CD4-positive, alpha-beta T cell treated with Interleukin-2 at 100 ng/mL for 4 hours (primary cell): ENCODE measurements around the gene NAALAD2.
"Not testable (repeated sequence)": the region's sequence is repeated elsewhere in the genome, so short reads cannot be mapped to it uniquely, and the experiment has no call there.

Experiments used
- DNase-seq: peaks from one replicate; pipeline ENCODE4 v3.0.0-alpha.2; 2020; ENCODE audit warnings: low spot score

The NAALAD2 gene

DNA sequence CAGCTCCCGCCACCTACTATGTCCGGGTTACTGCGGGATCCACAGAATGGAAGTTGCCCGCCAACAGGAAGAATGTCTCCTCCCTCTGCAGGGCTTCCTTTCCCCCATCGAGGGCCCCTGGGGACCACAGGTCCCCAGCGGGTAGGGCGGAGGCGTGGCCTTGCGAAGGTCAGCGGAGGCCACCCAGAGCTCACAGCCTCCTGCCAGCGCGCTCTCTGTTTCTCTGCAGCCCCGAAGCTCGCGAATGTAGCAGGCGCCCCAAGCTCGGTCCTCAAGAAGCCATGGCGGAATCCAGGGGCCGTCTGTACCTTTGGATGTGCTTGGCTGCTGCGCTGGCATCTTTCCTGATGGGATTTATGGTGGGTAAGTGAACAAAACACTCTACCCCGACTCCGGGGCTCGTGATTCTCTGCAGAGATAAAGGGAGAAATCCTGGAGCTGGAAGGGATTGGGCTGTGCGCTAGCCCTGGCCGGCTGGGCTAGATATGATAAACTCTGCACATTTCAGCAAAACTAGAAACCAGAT, at the start of gene NAALAD2:
NAALAD2 (plus strand) TSS at position 186 of the 526 bp plus-strand sequence; CDS start at position 282, 96 bp downstream.
- DNase-seq = no peak

DNA sequence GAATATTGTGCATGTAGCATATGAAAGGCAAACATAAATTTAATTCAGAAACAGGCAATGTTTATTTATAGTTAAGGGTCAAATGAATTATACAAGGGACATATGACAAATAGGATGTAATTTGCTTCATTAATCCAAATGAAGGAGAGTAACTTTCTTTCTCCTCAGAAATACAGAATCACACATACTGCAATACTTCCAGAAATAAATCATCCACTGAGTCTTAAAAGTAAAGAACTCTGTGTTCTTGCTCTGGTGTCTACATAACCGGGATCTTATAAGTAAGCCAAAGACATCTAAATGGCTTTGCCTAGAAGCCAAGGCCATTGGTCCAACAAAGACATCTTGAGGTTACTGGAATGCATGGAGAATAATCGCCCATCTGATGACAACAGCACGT, 48.8 kb upstream of the NAALAD2 start, which contains the start of gene UBTFL1:
UBTFL1 (plus strand) TSS at position 301 of the 400 bp plus-strand sequence; CDS start at position 301, 0 bp downstream.
- DNase-seq = not testable (repeated sequence)

- not testable (repeated sequence) for DNase-seq
These were observed 45.7 kb upstream of the NAALAD2 start for GRCh38 chr11:90088731-90089130.

DNA sequence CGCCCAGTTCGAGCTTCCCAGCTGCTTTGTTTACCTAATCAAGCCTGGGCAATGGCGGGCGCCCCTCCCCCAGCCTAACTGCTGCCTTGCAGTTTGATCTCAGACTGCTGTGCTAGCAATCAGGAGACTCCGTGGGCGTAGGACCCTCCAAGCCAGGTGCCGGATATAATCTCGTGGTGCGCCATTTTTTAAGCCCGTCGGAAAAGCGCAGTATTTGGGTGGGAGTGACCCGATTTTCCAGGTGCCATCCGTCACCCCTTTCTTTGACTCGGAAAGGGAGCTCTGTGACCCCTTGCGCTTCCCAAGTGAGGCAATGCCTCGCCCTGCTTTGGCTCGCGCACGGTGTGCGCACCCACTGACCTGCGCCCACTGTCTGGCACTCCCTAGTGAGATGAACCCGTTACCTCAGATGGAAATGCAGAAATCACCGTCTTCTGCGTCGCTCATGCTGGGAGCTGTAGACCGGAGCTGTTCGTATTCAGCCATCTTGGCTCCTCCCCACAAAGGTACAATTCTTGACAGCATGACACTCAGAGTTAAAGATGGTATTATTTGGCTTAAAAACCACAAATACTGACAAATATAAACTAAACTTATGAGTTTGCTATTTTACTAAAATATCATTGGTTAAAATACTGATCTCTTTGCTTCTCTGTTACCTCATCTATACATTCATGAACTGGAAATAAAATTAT, 39.1 kb upstream of the NAALAD2 start:
- not testable (repeated sequence) for DNase-seq

DNA sequence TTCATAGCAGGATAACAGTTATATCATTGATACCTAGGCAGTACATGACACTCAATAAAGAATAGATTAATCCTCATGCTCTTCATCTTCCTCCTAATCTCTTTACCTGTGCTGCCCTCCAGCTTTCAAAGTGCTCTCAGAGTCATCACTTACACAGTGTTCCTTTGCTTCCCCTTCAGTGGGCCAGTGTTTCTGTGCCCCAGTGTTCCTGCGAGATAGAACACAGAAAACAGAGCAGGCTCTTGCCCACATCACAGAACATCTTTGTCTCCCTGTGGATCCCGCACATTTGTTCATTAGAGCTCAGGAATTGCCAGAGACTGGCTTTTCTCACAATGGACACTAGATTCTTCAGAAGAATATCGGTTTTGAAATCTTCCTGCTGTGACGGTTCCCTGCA, 36.2 kb upstream of the NAALAD2 start:
- DNase-seq = not testable (repeated sequence)

DNA sequence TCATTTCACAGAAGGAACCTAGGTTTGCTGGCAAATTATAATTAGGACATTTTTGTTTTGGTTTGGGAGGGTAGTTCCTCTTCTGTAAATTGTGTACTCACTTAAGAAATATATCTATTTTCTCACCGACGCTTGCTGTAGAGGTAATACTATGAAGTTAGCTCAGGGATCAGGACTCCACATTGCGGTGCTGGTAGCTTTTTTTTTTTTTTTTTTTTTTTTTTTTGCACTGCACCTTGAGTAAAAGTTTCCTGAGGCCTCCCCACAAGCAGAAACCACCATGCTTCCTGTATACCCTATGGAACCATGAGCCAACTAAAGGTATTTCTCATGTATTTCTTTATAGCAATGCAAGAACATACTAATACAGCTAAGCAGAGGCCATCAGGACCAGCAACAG, 34.0 kb upstream of the NAALAD2 start:
- DNase-seq = no peak

DNA sequence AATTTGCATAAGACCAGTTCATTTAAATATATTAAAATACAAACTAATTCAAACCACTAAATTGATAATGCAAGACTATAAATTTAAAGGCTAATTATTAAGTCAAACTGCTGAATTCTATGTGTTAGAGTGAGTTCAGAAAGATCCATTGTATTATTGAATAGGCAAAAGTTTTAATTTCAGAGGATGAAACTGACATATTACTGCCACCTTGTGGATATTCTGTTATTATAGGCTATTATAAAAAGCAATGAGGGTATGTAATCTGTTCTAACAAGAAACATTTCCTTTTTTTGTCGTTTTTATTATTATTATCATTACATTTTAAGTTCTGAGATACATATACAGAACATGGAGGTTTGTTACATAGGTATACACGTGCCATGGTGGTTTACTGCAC, 20.9 kb upstream of the NAALAD2 start:
- DNase-seq = no peak

GRCh38 chr11:90120191-90120590, 14.3 kb upstream of the NAALAD2 start:
- DNase-seq = no peak

DNA sequence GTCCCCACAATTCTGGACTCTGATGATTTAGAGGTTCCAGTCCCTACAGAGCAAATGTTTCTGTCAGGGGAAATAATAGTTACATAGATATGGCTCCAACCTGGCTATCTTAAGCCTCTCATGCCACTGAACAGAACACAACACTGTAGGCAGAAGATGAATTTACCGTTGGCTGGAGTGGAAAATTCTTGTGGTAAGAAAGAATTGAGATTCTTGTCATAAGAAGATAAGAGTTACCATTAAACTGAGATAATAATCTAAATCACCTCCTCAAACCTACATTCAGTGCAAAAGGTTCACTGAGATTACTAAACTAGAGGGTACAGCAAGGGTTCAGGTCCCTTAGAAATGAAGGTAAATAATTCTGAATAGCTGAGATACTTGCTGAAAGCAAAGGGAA, 10.1 kb upstream of the NAALAD2 start:
- DNase-seq = no peak

GRCh38 chr11:90124946-90125345, 9.5 kb upstream of the NAALAD2 start:
- no peak for DNase-seq

GRCh38 chr11:90133560-90134477, 644 bp upstream of the NAALAD2 start:
- no peak for DNase-seq

DNA sequence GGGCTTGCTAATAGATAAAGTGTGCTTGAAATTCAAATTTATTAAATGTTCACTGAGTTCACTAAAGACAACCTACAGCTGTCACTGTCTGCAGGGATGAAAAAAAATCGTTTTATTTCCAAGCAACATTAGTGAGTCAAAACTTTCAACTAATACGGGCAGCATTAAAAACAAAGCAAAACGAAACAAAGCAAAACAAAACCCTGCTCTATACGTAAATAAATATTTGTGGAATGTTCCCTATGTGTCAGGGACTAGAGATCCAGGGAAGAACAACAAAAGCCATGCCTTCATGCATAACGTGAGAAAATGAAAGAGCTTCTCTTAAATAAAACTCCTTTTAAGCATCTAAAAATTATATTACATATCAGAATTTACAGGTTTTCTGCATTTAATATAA, 553 bp downstream of the NAALAD2 start:
- no peak for DNase-seq

DNA sequence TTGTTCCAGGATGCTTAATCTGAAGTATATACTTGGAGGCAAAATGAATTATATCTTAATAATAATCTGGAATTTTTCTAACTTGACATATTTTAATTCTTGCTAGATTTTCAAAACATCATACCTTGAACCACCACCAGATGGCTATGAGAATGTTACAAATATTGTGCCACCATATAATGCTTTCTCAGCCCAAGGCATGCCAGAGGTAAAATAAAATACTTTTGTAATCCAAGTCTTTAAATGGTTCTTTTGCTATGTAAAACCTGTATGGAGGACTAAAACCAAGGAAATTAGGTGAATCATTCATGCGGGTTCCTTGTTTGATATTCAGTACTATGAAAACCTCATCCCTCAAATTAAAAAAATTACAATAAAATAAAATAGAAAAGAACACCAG, 14.4 kb downstream of the NAALAD2 start:
- no peak for DNase-seq

- not testable (repeated sequence) for DNase-seq
These were observed 32.6 kb downstream of the NAALAD2 start for GRCh38 chr11:90166982-90167573.

- DNase-seq = not testable (repeated sequence)
These were observed 33.2 kb downstream of the NAALAD2 start for GRCh38 chr11:90167704-90168103.

DNA sequence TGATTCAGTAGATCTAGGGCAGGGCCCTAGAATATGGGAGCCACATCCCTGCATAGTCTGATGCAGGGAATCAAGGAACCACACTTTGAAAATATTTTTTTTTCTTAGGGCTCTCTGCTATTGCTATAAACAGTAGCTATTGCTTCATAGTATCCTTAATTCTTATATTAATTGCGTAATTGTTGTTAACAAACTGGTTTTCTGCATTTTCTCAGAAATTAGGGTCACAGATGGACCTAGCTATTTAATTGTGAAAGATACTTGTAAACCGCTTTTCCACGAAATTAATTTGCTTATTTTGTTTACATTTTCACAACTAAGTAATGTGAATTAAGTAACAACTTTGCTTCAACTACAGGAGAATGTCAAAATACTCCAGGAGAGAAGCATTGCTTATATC, 34.1 kb downstream of the NAALAD2 start:
- DNase-seq = no peak

- DNase-seq = no peak
These were observed 36.9 kb downstream of the NAALAD2 start for GRCh38 chr11:90171359-90171758.

- no peak for DNase-seq
These were observed 41.6 kb downstream of the NAALAD2 start for GRCh38 chr11:90176069-90176468.

GRCh38 chr11:90178751-90179150, 44.3 kb downstream of the NAALAD2 start:
- DNase-seq = no peak

DNA sequence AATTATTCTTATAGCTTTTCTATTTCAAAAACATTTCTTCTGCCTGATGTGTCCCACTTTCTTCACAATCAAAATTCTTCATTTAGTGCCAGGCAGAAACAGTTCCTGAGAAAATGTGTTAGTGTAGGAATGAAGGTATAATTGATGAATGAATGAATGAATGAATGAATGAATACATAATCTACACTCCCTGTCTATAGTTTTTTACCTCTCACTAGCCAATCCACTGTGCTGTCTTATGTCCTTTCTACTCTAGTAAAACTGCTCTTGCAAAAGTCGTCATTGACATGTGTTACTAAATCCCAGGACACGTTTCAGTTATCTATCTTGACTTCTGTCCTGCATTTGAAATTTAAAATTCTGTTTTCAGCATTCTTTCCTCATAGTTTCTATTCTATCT, 45.5 kb downstream of the NAALAD2 start:
- no peak for DNase-seq

DNA sequence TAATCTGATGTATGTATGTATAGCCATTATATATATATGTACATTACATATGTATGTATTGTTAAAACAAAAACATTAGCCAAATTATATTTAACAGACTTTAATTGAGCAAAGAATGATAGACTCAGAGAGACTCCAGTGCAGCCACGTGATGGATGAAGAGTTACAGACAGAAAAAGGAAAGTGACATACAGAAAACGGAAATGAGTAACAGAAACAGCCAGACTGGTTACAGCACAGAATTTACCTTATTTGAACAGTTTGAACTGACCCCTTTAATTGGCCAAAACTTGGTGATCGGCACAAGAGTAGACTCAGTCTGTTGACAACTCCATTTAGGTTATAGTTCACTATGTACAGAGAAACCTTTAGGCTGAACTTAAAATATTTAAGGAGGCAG, 53.4 kb downstream of the NAALAD2 start:
- no peak for DNase-seq

DNA sequence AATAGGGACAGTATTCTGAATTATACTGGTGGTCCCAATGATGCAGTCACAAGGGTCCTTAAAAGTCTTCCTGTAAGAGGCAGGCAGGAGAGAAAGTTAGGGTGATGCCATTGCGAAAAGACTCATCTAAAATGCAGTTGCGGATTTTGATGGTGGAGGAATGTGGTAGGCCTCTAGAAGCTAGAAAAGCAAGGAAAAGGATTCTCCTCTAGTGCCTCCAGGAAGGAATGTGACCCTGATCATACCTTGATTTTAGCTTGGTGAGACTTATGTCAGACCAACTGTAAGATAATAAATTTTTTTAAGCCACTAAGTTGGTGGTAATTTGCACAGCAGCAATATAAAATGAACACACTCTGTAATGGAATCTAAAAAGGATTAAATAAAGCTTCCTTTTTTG, 54.5 kb downstream of the NAALAD2 start:
- no peak for DNase-seq
